GM19193 (cell line): Measurements from ENCODE around the gene CDKL5.

Experiments
- POLR2A ChIP-seq: IDR thresholded peaks from 4 replicates; pipeline ENCODE4 v1.6.1; 2011; ENCODE audit not compliant: insufficient read depth, insufficient read length; ENCODE audit errors: extremely low read depth

The CDKL5 gene

GRCh38 chrX:18682979-18683387 lies 257.6 kb downstream of the CDKL5 start:
- TF ChIP-seq POLR2A = no peak

GRCh38 chrX:18687856-18688495 lies 262.6 kb downstream of the CDKL5 start:
- no peak for TF ChIP-seq POLR2A

GRCh38 chrX:18691431-18691830 lies 266.0 kb downstream of the CDKL5 start:
- TF ChIP-seq POLR2A = no peak

GRCh38 chrX:18692541-18692940 lies 267.1 kb downstream of the CDKL5 start:
- TF ChIP-seq POLR2A = no peak

- no peak for TF ChIP-seq POLR2A
Observed at GRCh38 chrX:18696653-18697052, 271.2 kb downstream of the CDKL5 start.

- no peak for TF ChIP-seq POLR2A
Observed at GRCh38 chrX:18698737-18699650, 273.6 kb downstream of the CDKL5 start.

GRCh38 chrX:18701621-18702361 lies 276.4 kb downstream of the CDKL5 start:
- no peak for TF ChIP-seq POLR2A

- no peak for TF ChIP-seq POLR2A
Observed at GRCh38 chrX:18702362-18703195, 277.2 kb downstream of the CDKL5 start.
